Activated effector memory CD4-positive, alpha-beta T cell treated with Interleukin-2 at 50 U/mL for 16 hours (primary cell): ENCODE data around the gene TAS2R14.

Experiments
- DNase-seq: peaks from one replicate; pipeline ENCODE4 v3.0.0-alpha.2; 2020

Gene TAS2R14

DNA sequence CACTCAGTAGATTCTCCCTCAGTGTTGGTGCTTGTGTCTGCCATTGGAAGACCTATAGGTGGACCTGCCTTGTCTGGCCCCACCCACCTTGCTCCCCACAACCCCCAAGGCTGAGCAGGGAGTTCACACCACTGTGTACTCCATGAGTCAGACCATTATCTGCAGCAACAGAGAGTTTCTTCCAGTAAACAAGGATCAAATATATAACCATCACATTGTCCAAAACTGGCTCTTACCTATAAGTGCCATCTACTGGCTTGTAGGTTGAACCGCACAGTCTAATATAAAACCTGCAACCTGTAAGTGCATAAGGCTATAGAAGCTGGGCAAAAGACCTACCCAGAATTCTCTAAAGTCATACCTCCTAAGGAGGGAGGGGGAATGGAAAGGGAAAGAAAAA, 37.6 kb downstream of the TAS2R14 start:
- DNase-seq = no peak

DNA sequence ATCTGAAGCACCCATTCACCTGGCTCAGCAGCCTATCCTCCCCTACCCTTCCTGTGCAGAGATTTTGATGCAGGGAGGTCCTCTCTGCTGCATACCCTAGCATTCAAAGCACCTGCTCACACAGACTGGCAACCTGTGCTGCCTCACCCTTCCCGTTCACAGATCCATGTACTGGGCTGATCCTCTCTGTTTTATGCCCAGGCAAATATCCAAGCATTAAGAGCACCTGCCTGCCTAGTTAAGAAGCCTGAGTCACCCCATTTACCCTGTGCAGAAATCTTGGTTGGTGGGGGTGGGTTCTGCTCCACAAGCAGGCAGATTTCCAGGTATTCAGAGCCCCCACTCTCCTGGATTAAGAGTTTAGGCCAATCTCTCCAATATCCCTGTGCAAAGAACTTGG, 38.1 kb downstream of the TAS2R14 start:
- DNase-seq = no peak

DNA sequence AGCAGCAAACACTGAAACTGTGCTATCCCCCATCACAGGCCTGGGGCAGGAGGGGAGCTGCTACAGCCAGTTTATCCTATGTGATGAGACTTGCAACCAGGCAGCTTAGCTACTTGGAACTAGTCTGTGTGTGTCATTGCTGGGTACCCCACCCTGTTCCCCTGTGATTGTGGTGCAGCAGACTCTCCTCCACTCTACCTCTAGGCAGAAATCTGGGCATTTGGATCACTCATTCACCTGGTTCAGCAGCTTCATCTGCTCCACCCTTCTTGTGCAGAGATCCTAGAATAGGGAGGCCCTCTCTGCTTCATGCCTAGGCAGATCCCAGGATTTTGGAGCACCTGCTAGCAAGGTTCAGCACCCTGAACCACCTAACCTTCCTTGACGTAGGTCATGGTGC, 38.5 kb downstream of the TAS2R14 start:
- no peak for DNase-seq

DNA sequence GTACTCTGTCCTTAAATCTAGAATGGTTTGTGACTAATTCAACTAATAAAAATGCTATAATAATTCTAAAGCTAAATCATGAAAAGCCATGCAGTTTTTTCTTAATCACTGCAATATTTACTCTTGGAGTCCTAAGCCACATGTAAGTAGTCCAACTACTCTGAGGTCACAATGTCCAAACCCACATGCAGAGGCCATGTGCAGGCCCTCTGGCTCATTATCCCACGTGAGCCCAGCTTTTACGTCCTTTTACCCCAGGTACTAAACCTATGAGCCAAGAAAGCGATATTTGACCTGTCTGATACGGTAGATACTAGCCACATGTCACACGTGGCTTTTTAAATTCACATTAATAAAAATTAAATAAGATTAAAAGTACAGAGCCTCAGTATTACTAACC, 42.2 kb downstream of the TAS2R14 start:
- no peak for DNase-seq

DNA sequence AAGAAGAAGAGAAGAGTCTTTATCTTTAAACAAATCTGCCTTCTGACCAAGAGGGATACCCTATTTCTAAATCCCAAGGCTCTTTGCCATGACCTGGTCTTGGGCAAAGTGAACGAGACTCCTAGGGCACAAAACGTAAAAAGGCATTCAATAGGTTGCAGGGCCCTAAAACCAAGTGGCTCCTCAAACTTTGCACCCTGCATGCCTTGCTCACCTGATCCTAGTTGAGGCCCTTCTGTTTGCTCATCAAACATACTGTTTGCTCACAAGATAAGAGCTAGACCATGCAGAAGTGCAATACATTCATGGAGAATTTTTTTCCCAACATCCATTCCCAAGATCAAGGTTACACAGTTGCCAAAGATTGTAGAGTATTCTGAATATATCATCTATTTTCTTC, 47.1 kb downstream of the TAS2R14 start:
- DNase-seq = no peak

DNA sequence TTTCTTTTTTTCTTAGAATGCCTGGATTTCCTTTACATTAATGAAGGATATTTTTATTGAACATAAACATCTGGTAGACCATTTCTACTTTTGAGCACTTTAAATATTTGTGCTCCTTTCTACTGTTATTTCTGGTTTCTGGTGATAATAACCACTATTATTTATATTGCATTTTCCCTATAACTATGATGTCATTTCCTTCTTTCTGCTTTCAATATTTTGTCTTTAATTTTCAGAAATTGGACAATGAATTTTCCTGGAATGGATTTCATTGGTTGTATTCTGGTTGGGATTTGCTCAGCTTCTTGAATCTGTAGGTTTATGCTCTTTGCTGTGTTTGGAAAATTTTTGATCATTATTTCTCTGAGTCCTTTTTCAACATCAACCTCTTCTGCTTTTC, 49.8 kb downstream of the TAS2R14 start:
- DNase-seq = no peak
